Breast epithelium (tissue), 3 donors: ENCODE results near the gene DDR2.
"Not testable (repeated sequence)": the region's sequence is repeated elsewhere in the genome, so short reads cannot be mapped to it uniquely, and the experiment has no call there.

Source experiments
- CTCF ChIP-seq, 3 donors: fragments of 450-650 bp; IDR thresholded peaks; one replicate each; pipeline ENCODE4 v1.5.1; 2016 to 2017; ENCODE audit warnings: antibody characterized with exemption in 3 of 3, mild to moderate bottlenecking in 3 of 3, moderate library complexity in 3 of 3
- POLR2A ChIP-seq: fragments of 450-650 bp; IDR thresholded peaks from one replicate; pipeline ENCODE4 v1.6.1; 2016; ENCODE audit warnings: antibody characterized with exemption, mild to moderate bottlenecking, moderate library complexity

- not testable (repeated sequence) for TF ChIP-seq CTCF (IDR thresholded peaks at IDR 0.05); POLR2A
Observed at GRCh38 chr1:162818136-162818535, 185.9 kb downstream of the DDR2 start.
